Pons (tissue), 1 donor: ENCODE results near the gene IGFLR1.
"Not testable (repeated sequence)": the region's sequence is repeated elsewhere in the genome, so short reads cannot be mapped to it uniquely, and the experiment has no call there.

Experiments used
- DNase-seq: peaks from one replicate; pipeline ENCODE4 v3.0.0-alpha.2; 2016; ENCODE audit warnings: low spot score

Gene IGFLR1

DNA sequence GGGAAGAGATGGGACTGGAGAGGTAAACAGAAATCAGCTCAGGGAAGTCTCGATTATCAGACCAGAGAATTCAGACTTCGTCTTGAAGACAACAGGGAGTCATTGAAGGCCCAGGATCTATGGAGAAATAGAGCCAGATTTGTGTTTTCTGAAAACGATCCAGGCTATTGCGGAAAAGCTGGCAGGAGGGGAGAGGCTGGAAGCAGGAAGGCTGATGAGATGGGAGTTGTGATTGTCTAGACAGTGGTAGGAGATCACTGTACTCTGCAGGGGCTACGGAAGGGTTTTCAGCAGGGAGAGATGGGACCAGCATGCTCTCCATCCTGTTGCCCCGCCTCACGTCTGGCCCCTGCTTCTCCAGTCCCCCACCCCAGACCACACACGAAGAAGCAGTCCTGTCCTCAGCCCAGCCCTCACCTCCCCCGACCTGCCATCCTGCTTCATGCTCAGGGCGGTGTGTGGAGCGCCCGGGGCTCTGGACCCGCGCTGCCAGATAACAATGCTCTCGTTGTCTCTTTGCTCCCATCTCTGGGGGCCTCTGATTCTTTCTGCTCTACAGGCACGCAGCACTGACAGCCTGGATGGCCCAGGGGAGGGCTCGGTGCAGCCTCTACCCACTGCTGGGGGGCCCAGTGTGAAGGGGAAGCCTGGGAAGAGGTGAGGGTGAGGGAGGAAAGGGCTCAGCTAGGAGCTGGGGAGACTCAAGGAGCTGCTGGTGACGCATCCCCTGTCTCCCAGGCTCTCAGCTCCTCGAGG, 35.0 kb upstream of the IGFLR1 start:
- DNase-seq = peak; percentile 76

DNA sequence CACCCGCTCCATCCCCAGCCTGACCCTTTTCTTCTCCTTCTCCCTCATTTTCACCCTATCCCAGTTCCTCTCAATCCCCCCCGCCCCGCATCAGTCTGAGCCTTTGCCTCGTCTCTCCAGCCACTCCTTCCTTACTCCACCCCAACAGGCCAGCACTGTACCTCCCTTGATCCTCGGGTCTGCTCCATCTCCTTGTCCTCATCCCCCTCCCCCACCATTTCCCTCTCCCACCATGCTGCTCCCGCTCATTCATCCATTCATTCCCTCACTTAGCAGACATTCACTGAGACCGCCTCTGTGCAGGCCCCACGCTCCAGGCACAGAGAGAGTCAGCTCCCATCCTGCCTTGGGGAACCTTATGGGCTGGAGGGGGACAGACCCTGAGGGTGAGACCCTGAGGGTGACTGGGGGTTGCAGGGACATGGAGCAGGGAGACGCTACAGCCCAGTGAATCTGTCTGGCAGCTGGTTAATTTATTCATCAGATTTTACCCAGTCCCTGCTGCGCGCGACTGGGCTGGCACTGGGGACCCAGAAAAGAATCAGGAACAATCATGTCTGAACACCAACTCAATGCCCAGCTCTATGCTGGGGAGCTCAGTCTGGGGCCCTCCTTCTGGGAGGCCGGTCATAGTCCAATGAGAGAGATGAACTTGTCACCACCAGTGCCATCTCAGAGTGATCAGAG, 34.0 kb upstream of the IGFLR1 start:
- peak; percentile 27 for DNase-seq

DNA sequence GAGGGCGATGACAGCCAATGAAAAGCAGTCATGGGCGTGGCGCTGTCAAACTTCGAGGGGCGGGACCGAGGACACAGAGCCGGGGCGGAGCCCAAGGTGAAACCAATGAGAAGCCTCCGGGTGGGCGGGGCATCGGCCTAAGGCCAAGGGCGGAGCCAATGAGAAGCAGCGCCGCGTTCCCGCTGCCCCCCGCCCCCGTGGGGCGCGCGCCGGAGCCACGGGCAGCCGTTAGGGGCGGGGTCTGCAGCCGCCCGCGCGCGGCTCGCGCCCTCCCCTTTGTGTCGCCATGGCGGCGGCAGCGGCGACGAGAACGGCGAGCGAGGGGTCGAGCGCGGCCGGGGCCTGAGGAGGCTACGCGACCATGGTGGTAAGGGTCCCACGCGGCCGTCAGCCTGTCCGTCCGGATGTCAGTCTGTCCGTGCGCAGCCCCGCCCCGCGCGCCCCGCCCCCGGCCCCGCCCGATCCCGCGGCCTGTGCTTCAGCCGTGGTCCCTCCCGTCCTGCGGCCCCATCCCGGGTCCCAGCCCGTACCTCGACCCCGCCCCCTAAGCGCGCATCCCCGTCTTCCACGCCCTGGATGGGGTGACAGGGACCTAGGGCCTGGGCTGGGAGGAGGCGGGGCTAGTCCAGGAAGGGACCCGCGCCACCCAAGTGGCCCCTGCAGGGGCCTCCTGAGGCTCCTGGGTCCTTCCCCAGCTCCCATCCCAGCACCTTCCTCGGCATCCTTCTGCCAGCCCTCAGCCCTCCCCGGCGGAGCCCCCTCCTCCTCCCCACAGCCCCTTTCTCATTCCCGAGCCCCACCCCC, 33.2 kb upstream of the IGFLR1 start, which contains the start of gene ARHGAP33:
TSS of gene ARHGAP33 (plus strand) at position 267 of the 804 bp plus-strand sequence. CDS start at position 362, 95 bp downstream.
- peak; percentile 98 for DNase-seq

DNA sequence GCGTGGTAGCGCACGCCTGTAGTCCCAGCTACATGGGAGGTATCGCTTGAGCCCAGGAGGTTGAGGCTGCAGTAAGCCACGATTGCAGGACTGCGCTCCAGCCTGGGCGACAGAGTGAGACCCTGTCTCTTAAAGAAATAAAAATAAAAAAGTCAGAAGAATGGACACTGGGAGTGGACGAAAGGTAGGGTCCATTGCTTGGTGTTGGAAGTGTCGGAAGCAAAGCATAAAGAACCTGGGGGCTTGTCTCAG, 32.7 kb upstream of the IGFLR1 start:
- no peak for DNase-seq

DNA sequence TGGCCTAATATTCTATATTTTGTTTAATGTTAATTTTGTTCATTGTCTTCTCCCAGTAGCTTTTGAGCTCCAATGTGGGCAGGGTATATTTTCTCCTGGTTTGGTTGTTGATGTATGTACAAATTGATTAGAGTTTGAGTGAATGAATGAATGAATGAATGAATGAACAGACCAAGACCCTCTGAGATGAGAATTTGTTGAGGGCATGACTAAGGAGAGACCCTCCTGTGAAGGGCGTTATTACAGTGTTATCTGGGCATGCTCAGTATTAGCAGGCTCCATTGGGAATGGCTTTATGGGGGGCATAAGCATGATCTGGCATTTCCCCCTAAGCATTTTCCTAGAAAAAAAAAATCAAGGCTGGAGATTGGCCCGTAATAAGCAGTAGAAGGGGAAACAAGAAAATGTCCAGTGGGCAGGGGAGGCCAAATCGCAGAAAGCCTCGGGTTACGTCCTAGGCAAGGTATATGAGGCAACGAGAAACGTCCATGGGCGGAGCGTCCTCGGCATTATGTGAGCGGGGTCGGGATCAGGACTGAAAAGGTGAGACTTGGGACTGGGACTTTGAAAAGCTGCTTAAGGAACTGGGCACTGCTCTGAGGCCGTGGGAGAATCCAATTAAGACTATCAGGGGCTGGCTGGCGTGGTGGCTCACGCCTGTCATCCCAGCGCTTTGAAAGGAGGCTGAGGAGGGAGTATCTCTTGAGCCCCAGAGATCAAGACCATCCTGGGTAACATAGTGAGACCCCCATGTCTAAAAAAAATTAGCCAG, 32.2 kb upstream of the IGFLR1 start:
- no peak for DNase-seq

DNA sequence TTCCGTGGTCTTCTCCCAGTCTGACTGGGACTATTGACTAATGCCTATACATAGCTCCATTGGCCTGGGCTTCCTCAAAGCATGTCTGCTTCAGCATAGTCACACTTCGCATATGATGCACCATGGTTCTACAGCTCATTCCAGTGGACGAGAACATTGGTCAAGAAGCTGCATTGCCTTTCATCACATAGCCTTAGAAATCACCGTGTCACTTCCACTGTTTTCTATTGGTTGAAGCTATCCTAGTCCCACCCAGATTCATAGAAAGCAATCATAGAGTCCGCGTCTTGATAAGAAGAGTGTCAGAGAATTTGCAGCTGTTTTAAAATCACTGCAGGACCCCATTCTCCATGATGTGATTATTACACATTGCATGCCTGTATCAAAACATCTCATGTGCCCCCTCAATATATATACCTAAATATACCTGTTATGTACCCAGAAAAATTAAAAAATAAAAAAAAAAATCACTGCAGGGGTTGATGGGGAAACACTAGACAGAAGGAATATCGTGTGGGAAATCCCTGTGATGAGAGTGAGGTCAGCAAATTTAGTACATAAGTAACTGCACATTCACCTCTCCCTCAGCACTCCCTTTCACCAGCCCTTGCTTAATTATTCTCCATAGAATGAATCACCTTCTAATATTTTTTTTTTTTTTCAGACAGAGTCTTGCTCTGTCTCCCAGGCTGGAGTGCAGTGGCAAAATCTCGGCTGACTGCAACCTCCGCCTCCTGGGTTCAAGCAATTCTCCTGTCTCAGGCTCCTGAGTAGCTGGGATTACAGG, 31.0 kb upstream of the IGFLR1 start:
- no peak for DNase-seq

DNA sequence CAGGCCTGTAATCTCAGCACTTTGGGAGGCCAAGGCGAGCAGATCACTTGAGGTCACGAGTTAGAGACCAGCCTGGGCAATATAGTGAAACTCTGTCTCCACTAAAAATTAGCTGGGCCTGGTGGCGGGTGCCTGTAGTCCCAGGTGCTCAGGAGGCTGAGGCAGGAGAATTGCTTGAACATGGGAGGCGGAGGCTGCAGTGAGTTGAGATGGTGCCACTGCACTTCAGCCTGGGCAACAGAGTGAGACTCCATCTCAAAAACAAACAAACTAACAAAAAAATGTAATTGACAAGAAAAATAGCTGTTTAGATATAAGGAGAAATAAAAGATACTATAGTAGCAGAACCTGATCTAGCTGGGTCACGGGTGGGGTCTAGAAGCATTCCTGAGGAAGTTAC, 30.1 kb upstream of the IGFLR1 start:
- DNase-seq = not testable (repeated sequence)

DNA sequence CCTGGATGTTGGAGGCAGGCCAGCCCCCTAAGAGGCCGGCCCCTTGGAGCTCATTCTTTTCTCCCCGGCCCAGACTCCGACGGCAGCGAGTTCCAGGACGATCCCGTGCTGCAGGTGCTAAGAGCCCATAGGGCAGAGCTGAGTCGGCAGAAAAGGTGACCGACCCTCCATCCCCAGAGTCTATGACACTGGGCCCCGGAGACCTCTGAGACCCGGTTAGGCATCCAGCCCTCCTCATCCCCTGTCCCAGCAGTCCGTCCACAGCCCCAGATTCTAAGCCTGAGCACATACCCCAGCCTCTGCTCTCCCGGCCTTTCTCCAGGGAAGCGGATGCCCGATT, 25.8 kb upstream of the IGFLR1 start:
- no peak for DNase-seq

DNA sequence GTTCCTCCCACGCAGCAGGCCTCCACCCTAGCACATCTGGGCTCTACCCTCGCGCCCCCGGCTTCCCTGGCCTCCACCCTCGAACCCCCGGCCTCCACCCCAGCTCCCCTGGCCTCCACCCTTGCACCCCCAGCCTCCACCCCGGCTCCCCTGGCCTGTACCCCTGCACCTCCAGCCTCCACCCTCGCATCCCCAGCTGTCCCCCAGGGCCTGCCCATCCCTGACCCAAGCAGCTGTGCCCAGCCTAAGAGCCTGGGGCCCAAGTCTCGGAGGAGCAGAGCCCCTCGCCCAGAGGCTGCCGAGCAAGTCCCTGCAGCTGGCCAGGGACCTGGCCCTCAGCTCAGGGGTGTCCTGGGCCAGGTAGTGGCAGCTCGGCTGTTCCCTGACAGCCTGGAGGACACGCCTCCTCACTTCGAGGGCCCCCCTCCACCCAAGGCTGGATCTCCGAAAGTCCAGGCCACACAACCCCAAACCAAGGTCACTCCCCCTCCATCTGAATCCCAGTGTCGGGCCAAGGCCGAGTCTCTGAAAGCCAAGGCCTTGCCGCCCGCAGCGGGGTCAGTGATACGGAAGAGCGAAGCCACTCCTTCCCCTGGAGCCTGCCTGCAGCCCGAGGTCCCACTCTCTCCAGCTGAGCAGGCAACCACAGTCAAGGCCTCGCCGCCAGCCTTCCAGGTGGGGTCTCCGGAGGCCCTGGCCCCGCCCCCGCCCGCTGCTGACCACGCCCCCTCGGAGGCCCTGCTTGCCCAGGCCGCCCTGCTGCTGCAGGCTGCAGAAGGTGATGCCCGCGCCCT, 25.2 kb upstream of the IGFLR1 start:
- no peak for DNase-seq

DNA sequence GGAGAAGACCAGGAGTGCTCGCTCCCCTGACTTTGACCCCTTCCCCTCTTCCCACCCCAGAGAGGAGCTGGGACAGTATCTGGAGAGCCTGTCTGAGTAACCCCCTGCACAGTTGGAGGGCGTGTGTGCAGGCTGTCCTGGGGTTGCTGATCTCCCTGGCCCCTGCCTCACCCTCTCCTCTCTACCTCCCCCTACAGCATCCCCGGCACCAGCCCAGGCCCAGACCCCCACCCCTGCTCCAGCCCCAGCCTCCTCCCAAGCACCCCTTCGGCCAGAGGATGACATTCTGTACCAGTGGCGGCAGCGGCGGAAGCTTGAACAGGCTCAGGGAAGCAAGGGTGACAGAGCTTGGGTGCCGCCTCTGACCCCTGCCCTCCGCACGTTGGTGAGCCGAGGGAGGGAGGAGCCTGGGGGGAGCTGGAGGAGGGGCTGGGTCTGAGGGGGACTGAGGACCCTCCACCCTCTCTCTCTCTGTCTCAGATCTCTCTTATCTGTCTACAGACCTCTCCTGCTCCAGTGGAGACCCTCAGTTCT, 24.4 kb upstream of the IGFLR1 start:
- DNase-seq = no peak

DNA sequence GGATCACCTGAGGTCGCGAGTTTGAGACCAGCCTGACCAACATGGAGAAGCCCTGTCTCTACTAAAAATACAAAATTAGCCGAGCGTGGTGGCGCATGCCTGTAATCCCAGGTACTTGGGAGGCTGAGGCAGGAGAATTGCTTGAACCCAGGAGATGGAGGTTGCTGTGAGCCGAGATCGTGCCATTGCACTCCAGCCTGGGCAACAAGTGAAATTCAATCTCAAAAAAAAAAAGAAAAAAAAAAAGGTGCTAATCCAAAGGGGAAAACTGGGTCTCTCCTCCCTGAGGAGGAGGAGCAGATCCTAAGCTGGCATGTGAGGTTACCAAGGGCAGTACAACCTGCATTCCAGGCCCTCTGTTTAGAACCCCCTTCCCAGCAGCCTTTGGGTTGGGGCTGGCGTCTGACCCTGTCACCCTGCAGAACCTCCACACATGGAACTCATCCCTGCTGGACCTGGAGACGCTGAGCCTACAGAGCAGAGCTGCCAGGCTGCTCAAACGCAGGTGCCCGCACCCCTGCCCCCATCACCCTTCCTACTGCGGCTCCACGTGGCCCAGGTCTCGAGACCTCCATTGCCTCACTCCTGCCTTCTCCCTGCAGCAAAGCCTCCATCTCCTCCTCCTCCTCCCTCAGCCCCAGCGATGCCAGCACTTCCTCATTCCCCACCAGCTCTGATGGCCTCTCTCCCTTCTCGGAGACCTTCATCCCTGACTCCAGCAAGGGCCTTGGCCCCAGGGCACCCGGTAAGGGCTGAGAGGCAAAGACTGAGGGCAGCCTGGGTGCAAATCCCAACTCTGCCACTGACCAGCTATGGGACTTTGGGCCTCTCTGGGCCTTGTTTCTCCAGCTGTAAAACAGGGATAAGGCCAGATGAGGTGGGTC, 22.4 kb upstream of the IGFLR1 start:
- no peak for DNase-seq

DNA sequence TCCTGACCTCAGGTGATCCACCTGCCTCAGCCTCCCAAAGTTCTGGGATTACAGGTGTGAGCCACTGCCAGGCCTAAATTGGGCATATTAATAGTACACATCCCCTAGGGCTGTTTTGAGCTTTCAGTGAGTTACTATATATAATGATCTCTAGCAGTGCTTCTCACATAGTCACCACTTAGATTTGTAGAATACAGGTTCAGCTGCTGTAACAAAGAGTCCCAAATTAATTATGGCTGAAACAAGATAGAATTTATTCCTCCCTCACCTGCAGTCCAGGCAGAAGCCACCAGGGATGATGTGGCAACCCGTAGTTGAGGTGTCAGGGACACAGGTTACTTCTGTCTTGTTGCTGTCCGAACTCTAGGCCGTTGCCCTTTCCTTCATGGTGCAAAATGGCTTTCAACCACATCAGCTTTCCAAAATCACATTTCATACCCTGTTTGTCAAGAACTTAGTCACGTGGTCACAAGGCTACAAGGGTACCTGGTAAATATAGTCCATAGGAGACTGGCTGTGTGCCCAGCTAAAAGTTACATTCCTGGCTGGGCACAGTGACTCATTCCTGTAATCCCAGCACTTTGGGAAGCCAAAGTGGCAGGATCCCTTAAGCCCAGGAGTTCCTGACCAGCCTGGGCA, 18.6 kb upstream of the IGFLR1 start:
- no peak for DNase-seq

DNA sequence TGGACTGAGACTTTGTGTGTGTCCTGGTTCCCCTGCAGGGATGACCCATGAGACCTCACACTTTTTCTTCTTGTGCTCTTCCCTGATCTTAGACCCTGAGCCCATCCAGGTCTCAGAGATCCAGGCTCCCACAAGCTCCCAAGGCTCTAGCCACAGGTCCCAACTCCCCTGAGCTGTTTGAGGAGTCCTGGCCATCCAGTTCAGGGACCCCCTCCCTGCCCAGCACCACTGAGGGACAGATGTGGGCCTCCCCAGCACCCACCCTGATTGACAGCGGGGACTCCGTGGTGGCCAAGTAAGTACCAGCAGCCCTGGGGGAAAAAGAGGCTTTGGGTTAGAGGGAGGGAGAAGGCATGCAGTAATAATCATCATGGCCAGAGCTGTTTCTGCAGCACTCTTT, 17.4 kb upstream of the IGFLR1 start:
- no peak for DNase-seq

DNA sequence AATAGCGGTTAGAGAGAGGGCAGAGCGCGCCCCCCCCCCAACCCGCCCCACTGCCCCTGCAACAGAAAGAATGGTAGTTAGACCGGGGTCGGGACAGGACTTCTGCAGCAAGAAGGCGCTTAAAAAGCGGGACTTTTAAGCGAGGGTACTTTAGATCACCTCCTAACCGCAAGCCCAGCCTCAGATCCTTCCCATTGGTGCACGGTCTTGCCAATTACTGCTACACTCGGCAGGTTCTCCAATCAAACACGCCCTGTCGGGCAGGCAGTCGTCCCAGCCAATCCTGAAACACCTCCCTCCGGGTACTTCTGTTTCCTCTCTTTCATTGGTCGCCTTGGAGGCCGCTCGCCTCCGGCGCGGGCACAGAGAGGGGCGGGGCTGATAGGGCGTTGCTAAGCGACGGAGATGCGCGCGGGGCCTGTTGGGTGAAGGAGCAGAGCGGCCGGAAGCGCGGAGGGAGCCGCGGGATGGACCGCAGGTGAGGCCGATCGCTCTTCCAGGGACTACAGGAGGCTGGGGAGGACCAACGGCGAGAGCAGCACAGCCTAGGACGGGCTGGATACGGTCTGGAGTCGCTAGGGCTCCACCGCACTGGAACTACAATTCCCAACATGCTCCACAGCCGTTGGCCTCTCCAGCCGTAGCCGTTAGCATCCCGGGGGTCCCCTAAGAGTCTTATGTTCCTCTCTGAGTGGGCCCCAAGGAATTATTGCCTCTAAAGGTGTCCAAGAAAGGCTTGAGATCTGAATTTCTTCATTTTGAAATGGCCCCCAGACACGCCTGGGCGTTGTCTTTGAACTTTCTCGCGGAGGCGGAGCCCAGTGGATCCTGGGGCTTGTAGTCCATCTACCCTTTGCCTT, 15.7 kb upstream of the IGFLR1 start, which contains the start of gene PROSER3:
TSS of gene PROSER3 (plus strand) at position 428 of the 860 bp plus-strand sequence. CDS start at position 468, 40 bp downstream.
- peak; percentile 99 for DNase-seq

DNA sequence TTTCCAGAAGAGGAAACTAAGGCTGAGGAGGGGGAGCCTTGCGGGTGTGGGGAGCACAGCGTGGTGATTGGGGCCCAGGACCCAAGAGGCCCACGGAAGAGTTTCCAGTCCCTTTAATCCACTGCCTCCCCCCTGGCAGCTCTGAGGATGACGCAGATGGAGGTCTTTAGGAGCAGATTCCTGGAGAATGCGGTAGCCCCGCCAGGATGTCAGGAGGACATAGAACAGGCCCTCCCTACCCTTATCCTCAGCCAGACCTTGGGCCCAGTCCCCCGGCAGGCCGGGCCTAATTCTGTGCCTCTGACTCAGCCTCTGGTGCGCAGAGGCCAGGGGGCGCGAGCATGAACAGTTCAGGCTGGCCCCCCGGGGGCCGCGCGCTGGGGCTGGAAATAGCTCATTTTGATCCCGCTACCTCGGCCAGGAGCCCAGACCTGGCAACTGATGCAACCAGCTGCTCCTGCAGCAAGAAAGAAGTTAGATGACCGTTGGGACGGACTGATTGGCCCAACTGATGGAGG, 15.0 kb upstream of the IGFLR1 start:
- DNase-seq = peak; percentile 39

DNA sequence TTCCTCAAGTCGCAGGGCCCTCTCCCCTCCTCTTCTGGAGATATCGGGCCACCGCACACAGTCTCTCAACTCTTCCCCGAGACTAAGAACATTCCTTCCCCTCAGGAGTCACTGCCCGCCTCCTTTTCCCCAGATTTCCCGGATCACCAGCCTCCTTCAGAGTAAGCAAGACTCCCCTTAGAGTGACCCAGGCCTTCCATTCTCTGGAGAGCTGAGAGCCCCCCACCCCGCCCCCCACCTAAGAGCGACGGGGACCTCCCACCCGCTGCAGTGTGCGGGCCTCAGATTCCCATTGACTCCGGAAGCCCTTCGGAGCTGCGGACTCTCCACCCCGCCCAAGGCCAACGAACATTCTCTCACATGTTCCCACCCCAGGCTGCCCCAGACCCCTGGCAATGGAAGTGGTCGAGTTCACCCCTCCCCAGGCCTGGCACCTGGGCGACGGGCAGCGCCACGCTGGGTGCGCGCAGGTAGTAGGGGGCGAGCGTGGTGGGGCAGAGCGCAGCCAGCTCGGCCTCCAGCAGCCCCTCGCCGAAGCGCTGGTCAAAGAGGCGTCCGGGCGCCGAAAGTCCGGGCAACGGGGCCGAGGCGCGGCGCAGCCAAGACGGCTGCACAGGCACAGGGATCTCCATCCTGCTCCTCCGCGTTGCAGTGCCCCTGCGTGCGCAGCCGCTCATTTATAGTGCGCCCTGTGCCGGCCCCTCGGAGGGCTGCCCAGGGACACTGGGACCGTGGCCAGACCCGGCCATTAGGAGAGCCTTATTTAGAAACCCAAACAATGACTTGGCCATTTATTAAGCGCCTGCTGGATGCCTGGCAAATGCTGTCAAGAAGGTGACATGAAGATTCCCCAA, 14.4 kb upstream of the IGFLR1 start, which contains the start of gene HSPB6:
TSS of gene HSPB6 (minus strand) at position 653 of the 854 bp plus-strand sequence. CDS start at position 632, 21 bp downstream.
- DNase-seq = no peak
